ENCODE measurements around the gene TLE2. TPM values are rescaled to one million over a fixed set of nuclear protein-coding genes. Genes with fewer than 3 reads are reported as not detected.

The TLE2 gene
- total and polyA plus RNA-seq, 2 donors (not counting 3 experiments of a cell fraction or from before 2014, with no cell fraction given): 32.0 to 38.8 TPM

DNA sequence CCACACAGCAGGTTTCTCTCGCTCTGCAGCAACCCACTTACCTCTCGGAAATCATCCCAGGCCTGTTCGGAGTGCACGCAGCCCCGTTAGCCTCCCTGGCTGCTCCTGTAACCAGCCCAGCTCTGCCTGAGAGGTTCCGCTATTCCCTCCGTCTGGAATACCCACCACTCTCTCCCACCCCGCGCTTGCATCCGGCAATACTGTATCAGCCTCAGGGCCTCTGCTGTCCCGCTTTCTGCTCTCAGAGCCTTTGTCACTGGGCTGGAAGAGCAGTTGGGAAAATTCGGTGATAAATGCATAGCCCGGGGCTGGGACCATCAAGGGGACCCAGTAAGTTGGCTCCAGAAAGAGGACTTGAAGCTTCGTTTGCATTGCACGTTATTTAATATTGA, 52.5 kb downstream of the TLE2 start:
- Histone ChIP-seq H3K27ac (ENCODE audit: insufficient read depth, low read depth, low read length) (peak overlapping the region; percentile 40), H2AFZ (ENCODE audit: low read depth, low read length) (peak overlapping the region; percentile 48), H3K9ac (replicated peaks; ENCODE audit: extremely low read depth, insufficient read depth, low read length) (peak overlapping the region; percentile 27), H3K4me1 (ENCODE audit: control insufficient read depth, extremely low read depth, insufficient read depth, low read length) (peaks cover 22% of the 10 kb centered on the region), H3K9me1 (replicated peaks; ENCODE audit: control insufficient read depth, extremely low read depth, insufficient read depth, low read length) (no peaks in the 10 kb centered on the region), H3K4me3 (replicated peaks in 1 of 3; ENCODE audit: insufficient read depth in 1 of 3, low read depth in 1 of 3, low read length in 3 of 3) (peak overlapping the region; percentile 15 to 47 (median 33)), H3K79me2 (ENCODE audit: control insufficient read depth, insufficient read depth, low read length) (no peaks in the 10 kb centered on the region), H4K20me1 (replicated peaks; ENCODE audit: control insufficient read depth, extremely low read depth, insufficient read depth, low read length) (no peaks in the 10 kb centered on the region), H3K9me3 (replicated peaks; ENCODE audit: control insufficient read depth, insufficient read depth, low read length) (no peaks in the 10 kb centered on the region), H3K4me2 (ENCODE audit: insufficient read depth, low read length) (peak overlapping the region; percentile 79), H3K27me3 (ENCODE audit: control insufficient read depth in 2 of 2, insufficient read depth in 2 of 2, low read length in 2 of 2) (no peaks in the 10 kb centered on the region), H3K36me3 (ENCODE audit: control insufficient read depth in 2 of 2, extremely low read depth in 1 of 2, insufficient read depth in 2 of 2, low read length in 2 of 2) (no peaks in the 10 kb centered on the region)
- FAIRE-seq (peak; percentile 59), DNase-seq (ENCODE audit: low read depth, low spot score) (no peak)
- ChIA-PET CTCF (interaction anchor here (1.0 to 4.0 kb wide), 4 partner anchors 14 to 150 kb away, joined by 3 to 22 read pairs (median 4); no protein-coding TSS in a partner anchor), POLR2A (interaction anchor here (0.6 kb wide), 1 partner anchor 1521 kb away, joined by 4 read pairs; no protein-coding TSS in a partner anchor)
- BruUV-seq (replicated peaks): no TSS peak
- intact Hi-C loops (cut with micrococcal nuclease): loop anchor here (2.0 kb wide), 1 partner anchor 58 kb away; no protein-coding TSS in a partner anchor
- dilution Hi-C loops (cut with MboI; ENCODE audit: extremely low pct_ligation_motif_present, low sequenced_read_pairs): no loop called here
- no peak for TF ChIP-seq GATA2 (IDR thresholded peaks at IDR 0.05; ENCODE audit: insufficient read depth, insufficient read length, low read depth, low read length)

DNA sequence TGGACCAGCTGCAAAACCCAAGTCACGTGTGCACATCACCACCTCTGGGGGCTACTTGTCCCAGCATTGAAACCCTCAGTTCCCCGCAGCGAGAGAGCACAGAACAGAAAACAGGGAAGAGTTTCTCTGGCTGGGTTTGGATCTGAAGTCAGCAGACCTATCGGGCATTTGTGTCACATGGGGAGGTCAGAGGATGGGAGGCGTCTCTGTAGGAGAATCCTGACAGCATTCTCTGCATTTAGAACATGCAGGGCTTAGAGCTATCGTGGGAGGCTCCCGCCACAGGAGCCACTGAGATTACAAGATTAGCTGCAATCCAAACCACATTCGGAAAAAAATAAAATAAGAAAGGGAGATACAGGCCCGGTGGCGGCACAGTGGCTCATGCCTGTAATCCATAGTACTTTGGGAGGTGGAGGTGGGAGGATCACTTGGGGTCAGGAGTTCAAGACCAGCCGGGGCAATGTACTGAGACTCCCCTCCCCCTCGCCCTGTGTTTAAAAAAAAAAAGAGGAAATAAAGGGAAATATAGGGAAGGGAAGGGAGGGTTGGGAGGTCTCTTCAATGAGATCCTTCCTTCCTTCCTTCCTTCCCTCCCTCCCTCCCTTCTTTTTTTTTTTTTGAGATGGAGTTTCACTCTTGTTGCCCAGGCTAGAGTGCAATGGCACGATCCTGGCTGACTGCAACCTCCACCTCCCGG, 54.6 kb downstream of the TLE2 start:
- no peak for DNase-seq (ENCODE audit: low read depth, low spot score)
- TF ChIP-seq, protein P1, sequence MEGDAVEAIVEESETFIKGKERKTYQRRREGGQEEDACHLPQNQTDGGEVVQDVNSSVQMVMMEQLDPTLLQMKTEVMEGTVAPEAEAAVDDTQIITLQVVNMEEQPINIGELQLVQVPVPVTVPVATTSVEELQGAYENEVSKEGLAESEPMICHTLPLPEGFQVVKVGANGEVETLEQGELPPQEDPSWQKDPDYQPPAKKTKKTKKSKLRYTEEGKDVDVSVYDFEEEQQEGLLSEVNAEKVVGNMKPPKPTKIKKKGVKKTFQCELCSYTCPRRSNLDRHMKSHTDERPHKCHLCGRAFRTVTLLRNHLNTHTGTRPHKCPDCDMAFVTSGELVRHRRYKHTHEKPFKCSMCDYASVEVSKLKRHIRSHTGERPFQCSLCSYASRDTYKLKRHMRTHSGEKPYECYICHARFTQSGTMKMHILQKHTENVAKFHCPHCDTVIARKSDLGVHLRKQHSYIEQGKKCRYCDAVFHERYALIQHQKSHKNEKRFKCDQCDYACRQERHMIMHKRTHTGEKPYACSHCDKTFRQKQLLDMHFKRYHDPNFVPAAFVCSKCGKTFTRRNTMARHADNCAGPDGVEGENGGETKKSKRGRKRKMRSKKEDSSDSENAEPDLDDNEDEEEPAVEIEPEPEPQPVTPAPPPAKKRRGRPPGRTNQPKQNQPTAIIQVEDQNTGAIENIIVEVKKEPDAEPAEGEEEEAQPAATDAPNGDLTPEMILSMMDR (IDR thresholded peaks at IDR 0.05; ENCODE audit: extremely low read depth in 1 of 2, insufficient read depth in 1 of 2, low read depth in 1 of 2, low read length in 2 of 2): no peak
- TF ChIP-seq FOS (IDR thresholded peaks at IDR 0.05; ENCODE audit: borderline replicate concordance, insufficient read depth, low read length) (no peak), JUN (IDR thresholded peaks at IDR 0.05; ENCODE audit: borderline replicate concordance, insufficient read depth, insufficient read length, low read depth) (no peak), GATA2 (IDR thresholded peaks at IDR 0.05; ENCODE audit: insufficient read depth, insufficient read length, low read depth, low read length) (no peak), MYC (IDR thresholded peaks at IDR 0.05; ENCODE audit: low read depth, low read length) (no peak), EZH2 (IDR thresholded peaks at IDR 0.05; ENCODE audit: borderline replicate concordance, low read depth, low read length, severe bottlenecking) (no peak), POLR2AphosphoS5 (IDR thresholded peaks at IDR 0.05; ENCODE audit: insufficient read depth, low read depth, low read length) (no peak), POLR2A (IDR thresholded peaks at IDR 0.05; ENCODE audit: low read depth, low read length) (no peak)
- TF ChIP-seq, protein P2, sequence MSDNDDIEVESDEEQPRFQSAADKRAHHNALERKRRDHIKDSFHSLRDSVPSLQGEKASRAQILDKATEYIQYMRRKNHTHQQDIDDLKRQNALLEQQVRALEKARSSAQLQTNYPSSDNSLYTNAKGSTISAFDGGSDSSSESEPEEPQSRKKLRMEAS (IDR thresholded peaks at IDR 0.05; ENCODE audit: insufficient read depth, insufficient read length): no peak
- peak; percentile 38 for FAIRE-seq
- Histone ChIP-seq H3K4me1 (ENCODE audit: control insufficient read depth, extremely low read depth, insufficient read depth, low read length) (peaks cover 34% of the 10 kb centered on the region), H3K4me3 (replicated peaks in 1 of 3; ENCODE audit: insufficient read depth in 1 of 3, low read depth in 1 of 3, low read length in 3 of 3) (no peak overlapping the region), H3K79me2 (ENCODE audit: control insufficient read depth, insufficient read depth, low read length) (no peaks in the 10 kb centered on the region), H4K20me1 (replicated peaks; ENCODE audit: control insufficient read depth, extremely low read depth, insufficient read depth, low read length) (no peaks in the 10 kb centered on the region), H3K27me3 (ENCODE audit: control insufficient read depth in 2 of 2, insufficient read depth in 2 of 2, low read length in 2 of 2) (no peaks in the 10 kb centered on the region), H3K9me3 (replicated peaks; ENCODE audit: control insufficient read depth, insufficient read depth, low read length) (no peaks in the 10 kb centered on the region), H3K27ac (ENCODE audit: insufficient read depth, low read depth, low read length) (no peak overlapping the region), H3K4me2 (ENCODE audit: insufficient read depth, low read length) (no peak overlapping the region), H3K9ac (replicated peaks; ENCODE audit: extremely low read depth, insufficient read depth, low read length) (no peak overlapping the region), H3K36me3 (ENCODE audit: control insufficient read depth in 2 of 2, extremely low read depth in 1 of 2, insufficient read depth in 2 of 2, low read length in 2 of 2) (no peaks in the 10 kb centered on the region), H2AFZ (ENCODE audit: low read depth, low read length) (peak overlapping the region; percentile 18), H3K9me1 (replicated peaks; ENCODE audit: control insufficient read depth, extremely low read depth, insufficient read depth, low read length) (no peaks in the 10 kb centered on the region)
- CTCF ChIA-PET: interaction anchor here (1.0 to 2.1 kb wide), 5 partner anchors 10 to 167 kb away, joined by 3 to 5 read pairs (median 3); no protein-coding TSS in a partner anchor
- POLR2A ChIA-PET: no interaction called here
- dilution Hi-C loops (cut with MboI; ENCODE audit: extremely low pct_ligation_motif_present, low sequenced_read_pairs) (no loop called here), intact Hi-C loops (cut with micrococcal nuclease) (no loop called here)
- no TSS peak for BruUV-seq (replicated peaks)

All from endothelial cell of umbilical vein (primary cell).